ENCODE measurements around the gene DCST1. TPM values are rescaled to one million over a fixed set of nuclear protein-coding genes. Genes with fewer than 3 reads are reported as not detected.
A peak's percentile ranks its signal among the peaks of the same experiment; 100 is the strongest.

Gene DCST1
- total and polyA plus RNA-seq, 2 of the 13 experiments (the other 11 are each of a cell fraction or from before 2014, with no cell fraction given) = 0.04 TPM; not detected in 1

- TF ChIP-seq, protein P1, sequence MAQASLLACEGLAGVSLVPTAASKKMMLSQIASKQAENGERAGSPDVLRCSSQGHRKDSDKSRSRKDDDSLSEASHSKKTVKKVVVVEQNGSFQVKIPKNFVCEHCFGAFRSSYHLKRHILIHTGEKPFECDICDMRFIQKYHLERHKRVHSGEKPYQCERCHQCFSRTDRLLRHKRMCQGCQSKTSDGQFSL (CRISPR knock-in tag; IDR thresholded peaks at IDR 0.05) = peak; percentile 76
- no peak for TF ChIP-seq SMARCE1 (IDR thresholded peaks at IDR 0.05; ENCODE audit: borderline replicate concordance)
- peak; percentile 81 for TF ChIP-seq POGK (CRISPR knock-in tag; conservative IDR thresholded peaks at IDR 0.05)
- peak; percentile 51; the same call in 1 of the 2 replicates for TF ChIP-seq FOXO1 (CRISPR knock-in tag; IDR thresholded peaks at IDR 0.05)
- TF ChIP-seq AKAP8 (CRISPR knock-in tag; IDR thresholded peaks at IDR 0.05) = no peak
- TF ChIP-seq MED13 (CRISPR knock-in tag; IDR thresholded peaks at IDR 0.05) = peak; percentile 16; the same call in 1 of the 2 replicates
- TF ChIP-seq HMG20B (CRISPR knock-in tag; conservative IDR thresholded peaks at IDR 0.05) = no peak; the same call in 1 of the 2 replicates
- no peak for TF ChIP-seq NFAT5 (CRISPR knock-in tag; IDR thresholded peaks at IDR 0.05)
- peak; percentile 83; the same call in 1 of the 2 replicates for TF ChIP-seq ARID2 (CRISPR knock-in tag; IDR thresholded peaks at IDR 0.05; ENCODE audit: borderline replicate concordance)
- no peak for TF ChIP-seq GPBP1L1 (CRISPR knock-in tag; IDR thresholded peaks at IDR 0.05)
- TF ChIP-seq MXD1 (CRISPR knock-in tag; IDR thresholded peaks at IDR 0.05) = peak; percentile 68
These were observed 32.7 kb upstream of the DCST1 start (continued) for GRCh38 chr1:155000726-155001424.
